Activated naive CD4-positive, alpha-beta T cell treated with Interleukin-2 at 50 U/mL for 16 hours (primary cell): Measurements from ENCODE around the gene SEC31B.
A peak's percentile ranks its signal among the peaks of the same experiment; 100 is the strongest.

Source experiments
- DNase-seq: peaks from one replicate; pipeline ENCODE4 v3.0.0-alpha.2; 2020

SEC31B gene

GRCh38 chr10:100519311-100520051, at the start of gene SEC31B:
Gene SEC31B (minus strand): TSS chr10:100519861. CDS start chr10:100516952, 2,909 bp downstream.
- DNase-seq = no peak

DNA sequence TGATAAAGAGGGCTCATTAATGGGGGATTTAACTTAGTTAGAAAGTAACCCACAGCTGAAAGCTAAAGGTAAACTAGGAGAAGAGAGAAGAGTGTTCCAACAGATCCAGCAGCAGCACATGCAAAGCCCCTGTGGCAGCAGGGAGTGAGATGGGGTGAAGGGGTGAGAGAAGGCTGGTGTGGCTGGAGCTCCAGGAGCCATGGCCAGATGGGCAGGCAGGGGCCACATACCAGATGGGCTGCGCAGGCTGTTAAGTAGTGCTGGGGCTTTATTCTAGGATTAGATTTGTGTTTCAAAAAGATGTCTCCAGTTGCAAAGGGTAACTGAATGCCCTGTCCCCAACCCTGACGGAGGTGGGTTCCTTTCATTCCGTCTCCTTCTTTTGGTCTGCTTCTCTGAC, 49.3 kb upstream of the SEC31B start:
- no peak for DNase-seq

DNA sequence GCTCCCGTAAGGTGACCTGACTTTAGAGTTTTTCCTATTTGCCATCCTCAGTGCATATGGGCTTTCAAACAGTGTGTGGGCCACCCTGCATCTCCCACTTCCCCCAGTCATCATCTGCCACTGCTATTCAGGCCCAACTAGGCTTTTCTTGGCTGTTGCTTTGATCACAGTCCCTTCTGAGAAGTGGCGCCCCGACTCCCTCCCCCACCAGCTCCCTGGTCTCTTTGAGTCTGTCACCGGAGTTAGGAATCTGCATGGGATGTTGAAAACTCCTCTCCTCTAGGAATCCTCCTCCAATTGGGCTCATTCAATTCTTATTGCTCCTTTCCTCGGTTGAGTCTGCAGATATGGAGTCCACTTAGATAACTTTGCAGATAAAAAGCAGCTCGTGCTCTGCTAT, 48.2 kb upstream of the SEC31B start:
- DNase-seq = no peak

- no peak for DNase-seq
These were observed 47.6 kb upstream of the SEC31B start for GRCh38 chr10:100567249-100567648.

GRCh38 chr10:100566561-100566960, 46.9 kb upstream of the SEC31B start:
- no peak for DNase-seq

DNA sequence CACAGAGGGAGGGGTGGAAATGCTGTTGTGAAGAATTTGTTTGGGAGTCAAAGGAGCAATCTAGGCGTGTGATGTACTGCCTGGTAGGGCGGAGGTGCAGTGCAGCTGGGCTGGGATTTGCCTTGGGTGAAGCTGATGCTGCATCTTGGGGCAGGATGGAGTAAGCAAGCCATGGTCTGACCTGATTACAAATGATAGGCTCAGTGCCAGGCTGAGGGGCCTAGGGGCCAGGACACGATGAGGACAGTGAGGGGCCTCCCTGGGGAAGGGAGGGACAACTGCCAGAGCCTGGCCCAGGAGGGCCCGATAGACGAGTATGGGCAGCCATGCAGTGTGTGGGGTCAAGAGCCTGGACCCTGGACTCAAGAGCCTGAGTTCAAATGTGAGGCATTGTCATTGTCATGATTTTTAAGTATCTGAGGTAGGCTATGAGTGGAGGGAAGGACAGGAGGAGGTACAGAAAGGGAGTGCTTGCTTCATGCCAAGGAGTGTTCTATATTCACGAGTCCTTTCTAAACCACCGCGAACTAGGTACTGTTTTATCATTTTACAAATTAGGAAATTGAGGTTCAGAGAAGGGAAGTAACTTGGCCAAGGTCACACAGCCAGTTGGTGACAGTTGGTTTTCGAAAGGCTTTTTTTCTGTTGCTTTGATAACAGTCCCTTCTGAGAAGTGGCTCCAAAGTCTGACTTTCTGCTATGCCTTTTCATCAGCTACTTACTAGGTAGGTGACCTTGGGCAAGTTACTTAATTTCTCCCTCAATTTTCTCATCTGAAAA, 45.7 kb upstream of the SEC31B start:
- DNase-seq = no peak

GRCh38 chr10:100562008-100562672, 42.5 kb upstream of the SEC31B start:
- DNase-seq = peak; percentile 77

DNA sequence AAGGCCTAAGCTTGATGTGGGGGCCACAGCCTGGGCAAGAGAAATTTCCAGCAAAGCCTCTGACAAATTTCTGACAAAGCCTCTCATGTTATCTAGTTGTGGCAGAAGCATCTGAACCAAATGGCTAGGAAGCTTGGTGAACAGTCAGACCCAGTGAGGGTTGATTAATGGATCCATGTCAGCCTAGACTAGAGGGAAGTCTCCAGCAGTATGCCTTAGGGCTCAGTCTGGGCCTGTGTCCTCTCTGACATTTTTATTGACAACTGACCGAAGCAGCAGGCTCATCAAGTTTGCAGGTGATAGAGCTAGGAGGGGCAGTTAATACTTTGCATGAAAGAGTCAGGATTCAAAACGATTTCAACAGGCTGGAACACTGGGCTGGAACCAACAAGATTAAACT, 41.3 kb upstream of the SEC31B start:
- DNase-seq = no peak

GRCh38 chr10:100560248-100560647, 40.6 kb upstream of the SEC31B start:
- DNase-seq = no peak

DNA sequence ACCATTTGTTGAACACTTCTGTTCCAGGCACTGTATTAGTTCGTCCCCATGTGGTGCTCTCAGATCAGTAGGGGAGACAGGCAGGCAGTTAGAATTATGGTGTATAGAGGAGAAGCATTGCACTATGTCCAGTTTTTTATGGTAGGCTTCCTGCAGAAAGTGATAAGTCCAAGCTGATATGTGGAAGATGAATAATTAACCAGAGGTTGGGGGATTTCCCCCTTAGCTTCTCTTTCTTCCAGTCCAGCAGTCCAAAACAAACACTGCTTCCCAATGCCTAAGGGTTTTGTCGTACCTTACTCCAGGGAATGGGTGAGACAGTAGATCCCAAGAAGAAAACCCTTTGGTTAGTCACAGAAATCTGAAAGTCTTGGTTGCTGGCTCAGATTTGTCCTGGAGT, 35.2 kb upstream of the SEC31B start:
- no peak for DNase-seq

GRCh38 chr10:100553929-100554328, 34.3 kb upstream of the SEC31B start:
- DNase-seq = no peak

DNA sequence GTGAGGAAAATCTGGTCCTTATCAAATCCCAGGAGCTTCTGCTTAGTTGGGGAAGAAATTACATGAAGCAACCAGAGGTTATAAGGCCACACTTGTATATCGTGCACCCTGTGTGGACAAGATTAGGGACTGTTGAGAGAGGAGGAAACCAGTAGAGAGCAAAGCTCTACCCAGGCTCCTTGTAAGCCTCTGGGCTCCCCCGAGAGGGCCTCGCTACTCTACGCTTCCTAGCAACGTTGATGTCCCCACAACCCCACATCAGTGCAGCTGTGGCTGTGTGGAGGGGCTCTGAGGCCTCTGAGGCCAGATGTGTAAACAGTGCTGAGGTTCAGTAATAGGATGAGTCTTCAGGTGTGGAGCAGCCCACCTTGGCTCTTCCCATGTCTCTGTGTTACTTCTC, 32.1 kb upstream of the SEC31B start:
- no peak for DNase-seq

DNA sequence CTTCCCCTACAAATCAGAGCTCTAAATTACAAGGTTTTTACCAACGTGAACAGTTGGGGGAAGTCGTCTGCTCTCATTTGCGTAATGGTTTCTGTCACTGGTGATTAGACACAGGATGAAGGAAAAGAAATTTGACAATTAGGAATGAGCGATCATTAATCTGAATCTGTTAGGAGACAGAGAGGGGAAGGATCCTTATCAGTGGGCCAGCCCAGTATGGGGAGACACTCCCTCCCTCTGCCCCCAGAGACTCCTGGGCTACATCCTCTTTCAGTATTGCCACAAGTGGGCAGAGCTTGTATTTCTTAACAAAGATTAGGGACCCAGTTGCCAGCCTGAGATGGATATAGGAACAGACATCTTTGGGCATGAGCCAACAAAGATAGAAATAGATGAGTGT, 31.5 kb upstream of the SEC31B start:
- DNase-seq = no peak

DNA sequence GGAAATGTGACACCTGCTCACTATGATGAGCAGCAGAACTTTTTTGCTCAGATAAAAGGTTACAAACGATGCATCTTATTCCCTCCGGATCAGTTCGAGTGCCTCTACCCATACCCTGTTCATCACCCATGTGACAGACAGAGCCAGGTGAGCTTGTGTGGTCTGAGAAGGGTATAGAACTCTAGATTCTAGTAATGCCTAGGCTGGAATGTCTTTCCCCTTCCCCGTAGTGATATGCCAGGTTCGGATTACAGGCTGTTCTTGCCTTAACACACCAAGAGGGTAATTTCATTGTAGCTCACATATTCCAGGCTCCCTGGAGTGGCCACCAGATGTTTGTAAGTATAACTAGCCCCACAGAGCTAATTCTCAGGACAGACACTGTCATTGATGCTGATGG, 25.3 kb upstream of the SEC31B start:
- DNase-seq = no peak

DNA sequence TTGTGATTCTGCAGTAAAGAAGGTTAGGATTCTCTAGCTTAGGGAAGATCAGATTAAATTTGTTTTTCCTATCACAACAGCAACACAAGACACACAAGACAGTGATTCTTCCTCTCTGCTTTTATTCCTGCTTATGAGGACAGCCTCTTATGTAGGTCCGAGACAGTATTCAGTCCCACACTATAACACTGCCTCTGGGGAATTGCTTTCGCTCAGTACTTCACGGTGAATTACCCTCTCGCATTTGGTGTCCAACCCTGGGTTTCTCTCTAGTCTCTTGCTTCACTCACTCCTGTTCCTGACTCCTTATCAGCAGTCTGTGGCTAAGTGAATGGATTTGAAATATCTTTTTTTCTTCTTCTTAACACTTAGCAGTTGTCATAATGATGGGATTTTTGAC, 17.8 kb upstream of the SEC31B start:
- no peak for DNase-seq

GRCh38 chr10:100535715-100536353, 16.2 kb upstream of the SEC31B start, which contains the start of gene HIF1AN:
Gene HIF1AN (plus strand): TSS chr10:100535943. CDS start chr10:100535959, 16 bp downstream.
- peak; percentile 88 for DNase-seq

- no peak for DNase-seq
These were observed 15.7 kb upstream of the SEC31B start for GRCh38 chr10:100535338-100535714.

DNA sequence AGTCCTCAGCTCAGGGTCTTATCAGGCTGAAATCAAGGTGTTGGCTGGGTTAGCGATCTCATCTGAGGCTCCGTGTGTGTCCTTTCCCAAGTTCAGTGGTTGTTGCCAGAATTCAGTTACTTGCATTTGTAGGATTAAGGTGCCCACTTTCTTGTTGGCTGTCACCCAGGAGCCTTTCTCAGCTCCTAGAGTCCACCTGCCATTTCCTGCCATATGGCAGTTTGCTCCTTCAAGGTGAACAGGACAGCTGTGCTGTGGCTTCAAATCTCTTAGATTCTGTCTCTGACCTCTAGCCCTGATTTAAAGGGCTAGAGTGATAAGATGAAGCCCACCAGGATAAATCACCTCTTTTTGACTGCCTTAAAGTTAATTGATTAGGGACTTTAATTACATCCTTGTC, 15.1 kb upstream of the SEC31B start:
- DNase-seq = no peak

DNA sequence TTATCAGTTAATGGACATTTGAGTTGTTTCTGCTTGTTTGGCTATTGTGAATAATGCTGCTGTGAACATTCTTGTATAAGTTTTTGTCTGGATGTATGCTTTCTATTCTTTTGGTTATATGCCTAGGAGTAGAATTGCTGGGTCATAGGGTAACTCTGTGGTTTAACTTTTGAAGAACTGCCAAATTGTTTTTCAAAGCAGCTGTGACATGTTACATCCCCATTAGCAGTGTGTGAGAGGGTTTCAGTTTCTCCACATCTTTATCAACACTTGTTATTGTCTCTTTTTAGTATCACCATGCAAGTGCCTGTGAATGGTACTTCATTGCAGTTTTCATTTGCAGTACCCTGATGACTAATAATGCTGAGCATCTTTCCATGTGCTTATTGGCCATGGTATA, 12.1 kb upstream of the SEC31B start:
- no peak for DNase-seq

DNA sequence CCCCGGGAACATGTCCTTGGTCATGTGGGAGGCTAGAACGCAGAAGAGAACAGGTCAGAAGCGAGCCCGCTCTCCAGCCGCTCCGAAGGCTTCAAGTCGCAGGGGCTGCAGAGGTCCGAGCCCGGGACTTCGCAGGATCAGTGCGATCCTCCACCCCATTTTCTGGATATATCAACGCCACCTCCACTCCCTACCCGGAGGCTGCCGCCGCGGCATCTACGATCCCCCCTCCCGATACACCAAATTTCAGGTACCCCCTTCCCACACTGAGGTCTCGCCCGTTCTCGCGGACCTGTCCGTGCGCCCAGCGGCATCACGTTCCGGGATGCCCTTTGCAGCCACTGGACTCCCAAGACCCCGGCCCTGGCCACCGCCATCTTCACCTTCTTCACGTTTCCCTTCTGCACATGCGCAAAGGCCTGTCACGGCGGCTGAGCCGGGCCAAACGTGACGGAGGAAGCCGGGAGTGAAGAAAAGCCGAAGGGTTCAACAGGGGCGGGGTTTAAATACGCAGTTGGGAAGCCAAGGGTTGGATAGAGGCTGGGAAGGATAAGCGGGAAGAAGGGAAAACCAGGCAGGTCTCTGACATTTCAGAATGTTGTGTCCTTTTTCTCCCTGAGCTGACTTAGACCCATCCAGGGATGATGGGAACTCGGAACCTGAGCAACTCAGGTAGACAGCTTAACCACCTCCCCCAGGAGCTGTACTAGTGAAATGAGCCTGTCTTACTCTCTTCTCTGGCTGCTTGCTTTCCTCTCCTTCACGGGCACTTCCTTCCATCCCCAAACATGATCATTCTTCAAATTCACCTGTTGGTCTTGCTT, 10.0 kb upstream of the SEC31B start, which contains the start of gene NDUFB8:
TSS of gene NDUFB8 (minus strand) at position 397 of the 824 bp plus-strand sequence. CDS start at position 377, 20 bp downstream.
- peak; percentile 88 for DNase-seq

- no peak for DNase-seq
These were observed 9.3 kb upstream of the SEC31B start for GRCh38 chr10:100528921-100529474.
